Endodermal cell (in vitro differentiated cells): ENCODE measurements around the gene HOXC4. TPM values are rescaled to one million over a fixed set of nuclear protein-coding genes. Genes with fewer than 3 reads are reported as not detected.
A peak's percentile ranks its signal among the peaks of the same experiment; 100 is the strongest.

Source experiments
- DNase-seq: peaks from one replicate; pipeline ENCODE4 v3.0.0-alpha.2; 2017
- H3K27ac ChIP-seq: 2 replicates; pipeline ENCODE4 v1.5.1; 2013; ENCODE audit warnings: mild to moderate bottlenecking, low read depth, low read length, moderate library complexity
- H3K27me3 ChIP-seq: 2 replicates; pipeline ENCODE4 v1.6.1; 2013; ENCODE audit warnings: mild to moderate bottlenecking, low read length, moderate library complexity; ENCODE audit not compliant: insufficient read depth, control insufficient read depth, poor library complexity, severe bottlenecking
- H3K36me3 ChIP-seq: 2 replicates; pipeline ENCODE4 v1.7.0; 2013; ENCODE audit warnings: mild to moderate bottlenecking, low read length, moderate library complexity; ENCODE audit not compliant: control insufficient read depth, insufficient read depth
- H3K4me1 ChIP-seq: one replicate; pipeline ENCODE4 v1.7.0; 2013; ENCODE audit warnings: low read length; ENCODE audit not compliant: control insufficient read depth, insufficient read depth
- H3K4me3 ChIP-seq: 2 replicates; pipeline ENCODE4 v1.5.1; 2013; ENCODE audit warnings: mild to moderate bottlenecking, low read length, moderate library complexity
- H3K9ac ChIP-seq: 2 replicates; pipeline ENCODE4 v1.6.1; 2013; ENCODE audit warnings: mild to moderate bottlenecking, low read length, moderate library complexity; ENCODE audit not compliant: poor library complexity, severe bottlenecking; ENCODE audit errors: extremely low read depth
- H3K9me3 ChIP-seq: 2 replicates; pipeline ENCODE4 v1.6.1; 2013; ENCODE audit warnings: mild to moderate bottlenecking, low read length, moderate library complexity; ENCODE audit not compliant: control insufficient read depth
- H3K27ac Mint-ChIP-seq: 2 replicates; pipeline ENCODE4 v1.8.0; 2020; ENCODE audit warnings: mixed read lengths
- H3K27me3 Mint-ChIP-seq: 2 replicates; pipeline ENCODE4 v1.8.0; 2021; ENCODE audit warnings: mild to moderate bottlenecking, mixed read lengths; ENCODE audit not compliant: insufficient read depth
- H3K36me3 Mint-ChIP-seq: 2 replicates; pipeline ENCODE4 v1.8.0; 2020; ENCODE audit warnings: low read depth, mixed read lengths
- H3K4me1 Mint-ChIP-seq: 2 replicates; pipeline ENCODE4 v1.8.0; 2020; ENCODE audit warnings: mixed read lengths
- H3K4me3 Mint-ChIP-seq: 2 replicates; pipeline ENCODE4 v1.8.0; 2020; ENCODE audit warnings: mild to moderate bottlenecking, moderate library complexity, mixed read lengths
- H3K9me3 Mint-ChIP-seq: 2 replicates; pipeline ENCODE4 v1.8.0; 2020; ENCODE audit warnings: mild to moderate bottlenecking, mixed read lengths
- WGBS, 2 experiments: methylation state at CpG; one replicate each; pipeline versions ENCODE4 v1.1.5 to v1.1.7; 2013; ENCODE audit warnings: missing lambda C conversion rate in 2 of 2, mixed read lengths in 1 of 2; ENCODE audit not compliant: insufficient coverage in 1 of 2, insufficient read length in 1 of 2; 5-methylcytosine and 5-hydroxymethylcytosine counted together
- total RNA-seq, 2 donors: library from RNA; stranded (reverse); fragmentation: NEBNext Ultra II Directional in 1 of 2; extraction: Animal tissue kit (Norgen Biotek cat#: 25700) in 1 of 2; gene quantifications; 2 replicates in 1 of 2; 3 replicates in 1 of 2; pipeline ENCODE4 v1.2.1, GENCODE V29; 2021
- TF ChIP-seq, protein P1 (sequence below): fragments of 200-600 bp; sonication (generic); conservative IDR thresholded peaks from 2 replicates; pipeline ENCODE4 v1.5.0; 2021; ENCODE audit warnings: antibody characterized with exemption, mild to moderate bottlenecking

Gene HOXC4
- total RNA-seq, 2 donors from 2014 or later = not detected

DNA sequence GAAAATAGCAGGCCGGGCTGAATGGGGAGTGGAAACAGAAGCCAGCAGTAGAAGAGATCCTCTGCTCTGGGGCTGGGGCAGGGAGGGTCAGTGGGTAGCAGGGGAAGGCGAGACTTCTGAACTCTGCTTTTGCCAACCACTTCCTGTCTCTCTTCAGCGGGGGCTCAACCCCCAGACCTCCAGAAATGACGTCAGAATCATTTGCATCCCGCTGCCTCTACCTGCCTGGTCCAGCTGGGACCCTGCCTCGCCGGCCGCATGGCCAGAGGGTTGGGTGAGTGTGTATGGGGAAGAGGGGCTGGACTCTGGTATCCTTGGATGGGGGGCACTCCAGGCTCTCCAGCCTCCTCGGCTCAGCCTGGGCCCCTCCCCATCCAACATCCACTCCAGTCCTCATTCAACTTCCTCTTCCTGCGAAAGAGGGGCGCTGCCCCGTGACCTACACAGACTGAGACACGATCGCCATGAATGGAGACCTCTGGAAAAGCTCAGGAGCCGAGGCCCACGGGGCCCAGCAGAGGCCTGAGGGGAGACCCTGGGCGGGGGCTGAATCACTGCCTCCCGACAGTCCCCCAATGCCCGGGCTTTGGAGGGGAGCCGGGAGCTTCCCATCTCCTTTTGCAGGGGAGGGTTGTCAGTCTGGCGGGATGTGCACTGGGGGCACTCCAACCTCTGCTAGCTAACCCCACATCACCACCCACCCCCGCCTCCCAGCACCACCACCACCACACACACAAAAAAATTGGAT lies 458 bp upstream of the HOXC4 start:
- Histone ChIP-seq H3K9ac (no peak overlapping the region), H3K4me3 (peak overlapping the region; percentile 35), H3K27ac (no peak overlapping the region), H3K9me3 (no peaks in the 10 kb centered on the region), H3K27me3 (peaks cover 100% of the 10 kb centered on the region), H3K4me1 (no peaks in the 10 kb centered on the region), H3K36me3 (no peaks in the 10 kb centered on the region)
- no peak overlapping the region for H3K27ac Mint-ChIP-seq
- H3K36me3 Mint-ChIP-seq = no peaks in the 10 kb centered on the region
- TF ChIP-seq, protein P1, sequence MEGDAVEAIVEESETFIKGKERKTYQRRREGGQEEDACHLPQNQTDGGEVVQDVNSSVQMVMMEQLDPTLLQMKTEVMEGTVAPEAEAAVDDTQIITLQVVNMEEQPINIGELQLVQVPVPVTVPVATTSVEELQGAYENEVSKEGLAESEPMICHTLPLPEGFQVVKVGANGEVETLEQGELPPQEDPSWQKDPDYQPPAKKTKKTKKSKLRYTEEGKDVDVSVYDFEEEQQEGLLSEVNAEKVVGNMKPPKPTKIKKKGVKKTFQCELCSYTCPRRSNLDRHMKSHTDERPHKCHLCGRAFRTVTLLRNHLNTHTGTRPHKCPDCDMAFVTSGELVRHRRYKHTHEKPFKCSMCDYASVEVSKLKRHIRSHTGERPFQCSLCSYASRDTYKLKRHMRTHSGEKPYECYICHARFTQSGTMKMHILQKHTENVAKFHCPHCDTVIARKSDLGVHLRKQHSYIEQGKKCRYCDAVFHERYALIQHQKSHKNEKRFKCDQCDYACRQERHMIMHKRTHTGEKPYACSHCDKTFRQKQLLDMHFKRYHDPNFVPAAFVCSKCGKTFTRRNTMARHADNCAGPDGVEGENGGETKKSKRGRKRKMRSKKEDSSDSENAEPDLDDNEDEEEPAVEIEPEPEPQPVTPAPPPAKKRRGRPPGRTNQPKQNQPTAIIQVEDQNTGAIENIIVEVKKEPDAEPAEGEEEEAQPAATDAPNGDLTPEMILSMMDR = no peak
- WGBS, 2 experiments = 2 to 5% methylated on average over 4 to 20 of the region's 22 CpGs
- peak overlapping the region; percentile 38 for H3K4me3 Mint-ChIP-seq
- peaks cover 3% of the 10 kb centered on the region for H3K4me1 Mint-ChIP-seq
- H3K9me3 Mint-ChIP-seq = no peaks in the 10 kb centered on the region
- H3K27me3 Mint-ChIP-seq = peaks cover 100% of the 10 kb centered on the region
- DNase-seq = peak; percentile 72

DNA sequence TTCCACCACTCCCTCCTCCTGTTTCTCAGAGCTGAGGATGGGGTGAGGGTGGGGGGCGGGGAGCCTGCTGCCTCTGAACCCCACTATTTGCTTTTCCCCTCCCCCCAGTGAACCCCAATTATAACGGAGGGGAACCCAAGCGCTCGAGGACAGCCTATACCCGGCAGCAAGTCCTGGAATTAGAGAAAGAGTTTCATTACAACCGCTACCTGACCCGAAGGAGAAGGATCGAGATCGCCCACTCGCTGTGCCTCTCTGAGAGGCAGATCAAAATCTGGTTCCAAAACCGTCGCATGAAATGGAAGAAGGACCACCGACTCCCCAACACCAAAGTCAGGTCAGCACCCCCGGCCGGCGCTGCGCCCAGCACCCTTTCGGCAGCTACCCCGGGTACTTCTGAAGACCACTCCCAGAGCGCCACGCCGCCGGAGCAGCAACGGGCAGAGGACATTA lies 1.1 kb downstream of the HOXC4 start:
- WGBS, 2 experiments = 5 to 6% methylated on average over 11 to 23 of the region's 24 CpGs
- Histone ChIP-seq H3K27me3 (peaks cover 100% of the 10 kb centered on the region), H3K9me3 (no peaks in the 10 kb centered on the region), H3K4me3 (no peak overlapping the region), H3K27ac (no peak overlapping the region), H3K9ac (no peak overlapping the region), H3K4me1 (no peaks in the 10 kb centered on the region), H3K36me3 (no peaks in the 10 kb centered on the region)
- no peak for DNase-seq
- TF ChIP-seq, protein P1 = no peak
- Mint-ChIP-seq H3K4me1 (peaks cover 3% of the 10 kb centered on the region), H3K36me3 (no peaks in the 10 kb centered on the region), H3K9me3 (no peaks in the 10 kb centered on the region), H3K27me3 (peaks cover 100% of the 10 kb centered on the region), H3K27ac (no peak overlapping the region), H3K4me3 (no peak overlapping the region)

DNA sequence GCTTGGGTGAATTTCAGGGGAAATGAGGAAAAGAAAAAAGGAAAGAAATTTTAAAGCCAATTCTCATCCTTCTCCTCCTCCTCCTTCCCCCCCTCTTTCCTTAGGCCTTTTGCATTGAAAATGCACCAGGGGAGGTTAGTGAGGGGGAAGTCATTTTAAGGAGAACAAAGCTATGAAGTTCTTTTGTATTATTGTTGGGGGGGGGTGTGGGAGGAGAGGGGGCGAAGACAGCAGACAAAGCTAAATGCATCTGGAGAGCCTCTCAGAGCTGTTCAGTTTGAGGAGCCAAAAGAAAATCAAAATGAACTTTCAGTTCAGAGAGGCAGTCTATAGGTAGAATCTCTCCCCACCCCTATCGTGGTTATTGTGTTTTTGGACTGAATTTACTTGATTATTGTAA lies 1.9 kb downstream of the HOXC4 start:
- Mint-ChIP-seq H3K4me3 (no peak overlapping the region), H3K36me3 (no peaks in the 10 kb centered on the region), H3K4me1 (peaks cover 3% of the 10 kb centered on the region), H3K9me3 (no peaks in the 10 kb centered on the region), H3K27ac (no peak overlapping the region), H3K27me3 (peaks cover 100% of the 10 kb centered on the region)
- TF ChIP-seq, protein P1 = no peak
- H3K4me1 ChIP-seq = no peaks in the 10 kb centered on the region
- H3K9ac ChIP-seq = no peak overlapping the region
- H3K4me3 ChIP-seq = no peak overlapping the region
- whole genome bisulfite sequencing, 2 experiments = 6% methylated on average over 2 of the region's 2 CpGs; no CpG with 5 or more reads in 1 of the 2 experiments
- no peak for DNase-seq
- H3K27ac ChIP-seq = no peak overlapping the region
- no peaks in the 10 kb centered on the region for H3K9me3 ChIP-seq
- no peaks in the 10 kb centered on the region for H3K36me3 ChIP-seq
- peaks cover 100% of the 10 kb centered on the region for H3K27me3 ChIP-seq
